ENCODE measurements around the gene KRTAP19-1.

DNA sequence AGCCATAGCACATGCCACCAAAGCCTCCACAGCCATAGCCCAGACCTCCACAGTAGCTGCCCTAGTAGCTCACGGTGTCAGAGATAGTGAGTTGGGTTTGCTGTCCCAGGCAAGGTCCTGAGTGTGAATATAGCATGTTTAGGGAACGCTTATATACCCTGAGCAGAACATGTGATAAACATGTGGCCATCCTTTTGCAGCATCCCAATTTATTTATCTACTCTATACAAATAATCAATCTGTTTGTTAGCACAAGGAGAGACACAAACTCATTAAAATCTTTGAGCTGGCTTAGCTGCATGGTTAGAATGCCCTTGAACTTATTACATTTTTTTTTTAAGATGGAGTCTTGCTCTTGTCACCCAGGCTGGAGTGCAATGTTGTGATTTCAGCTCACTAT is 7.2 kb upstream of the KRTAP19-1 start, which contains the start of gene KRTAP19-2:
- TF ChIP-seq POLR2AphosphoS5 (IDR thresholded peaks at IDR 0.05; ENCODE audit: low read depth, low read length) = no peak
- no peak for TF ChIP-seq TAF1 (IDR thresholded peaks at IDR 0.05; ENCODE audit: borderline replicate concordance, low read depth, low read length)
